ENCODE measurements around the gene TMEM221. TPM values are rescaled to one million over a fixed set of nuclear protein-coding genes. Genes with fewer than 3 reads are reported as not detected.

TMEM221 gene
- total RNA-seq, 1 experiment from 2014 or later: 3.4 TPM

- Histone ChIP-seq H4K20me1 (ENCODE audit: insufficient read depth) (no peaks in the 10 kb centered on the region), H3K9me3 (ENCODE audit: control insufficient read depth in 1 of 2, insufficient read depth in 1 of 2, low read depth in 1 of 2, low read length in 2 of 2) (no peaks in the 10 kb centered on the region), H3K36me3 (ENCODE audit: control insufficient read depth in 1 of 2, insufficient read depth in 2 of 2, low read length in 2 of 2) (no peaks in the 10 kb centered on the region), H3K9ac (ENCODE audit: low read length) (no peak within 1 kb of the TSS), H3K4me1 (ENCODE audit: control insufficient read depth in 1 of 2, insufficient read depth in 2 of 2, low read length in 2 of 2) (peaks cover 4 to 32% of the 10 kb centered on the region in 2 experiments; a peak in 3 of 4 replicates), H3K79me2 (ENCODE audit: insufficient read depth, low read length) (no peaks in the 10 kb centered on the region), H3K4me3 (replicated peaks in 1 of 2; ENCODE audit: low read depth in 1 of 2, low read length in 2 of 2) (no peak within 1 kb of the TSS), H3K27ac (ENCODE audit: low read depth, low read length) (peak within 1 kb of the TSS; percentile 5; the same call in 1 of the 2 replicates), H3K27me3 (ENCODE audit: insufficient read depth, low read length) (no peaks in the 10 kb centered on the region), H2AFZ (ENCODE audit: low read depth, low read length, poor library complexity, severe bottlenecking) (no peak within 1 kb of the TSS), H3K9me2 (ENCODE audit: insufficient read depth) (no peaks in the 10 kb centered on the region), H3K4me2 (ENCODE audit: low read length) (no peak within 1 kb of the TSS)
- DNase-seq (ENCODE audit: low read depth, low spot score): no peak
- TF ChIP-seq SIN3A (IDR thresholded peaks at IDR 0.05; ENCODE audit: low read depth) (no peak; the same call in 1 of the 2 replicates), EZH2 (IDR thresholded peaks at IDR 0.05) (no peak), EGR1 (IDR thresholded peaks at IDR 0.05; ENCODE audit: low read depth) (no peak), FOSL1 (IDR thresholded peaks at IDR 0.05; ENCODE audit: low read depth) (no peak), REST (IDR thresholded peaks at IDR 0.05; ENCODE audit: low read depth) (no peak), POLR2A (IDR thresholded peaks at IDR 0.05; ENCODE audit: borderline replicate concordance, extremely low read depth, insufficient read depth, insufficient read length) (no peak), POLR2AphosphoS5 (IDR thresholded peaks at IDR 0.05; ENCODE audit: low read depth, low read length) (no peak; the same call in 1 of the 2 replicates), SRF (IDR thresholded peaks at IDR 0.05; ENCODE audit: low read depth) (no peak), YY1 (IDR thresholded peaks at IDR 0.05; ENCODE audit: extremely low read depth, insufficient replicate concordance, low read depth, low read length) (no peak), CEBPB (IDR thresholded peaks at IDR 0.05; ENCODE audit: low read depth) (no peak), ZFX (IDR thresholded peaks at IDR 0.05) (0 out of 2 replicates have a peak, but pooled peaks have one; percentile 3), SP1 (IDR thresholded peaks at IDR 0.05; ENCODE audit: low read depth) (peak; percentile 54)
- ATAC-seq: peak; percentile 38
- ChIA-PET RAD21 (ENCODE audit: low non-redundant PET in 1 of 2, low total read pairs in 2 of 2, uncharacterized antibody in 2 of 2, unreplicated experiment in 2 of 2) (interaction anchor here in 1 of 2 experiments (0.5 kb wide), 1 partner anchor 67 kb away, joined by 4 read pairs; no protein-coding TSS in a partner anchor), POLR2A (interaction anchor here (0.6 to 2.8 kb wide), 5 partner anchors 11 to 184 kb away, joined by 3 to 21 read pairs (median 3); partner anchors contain the start of gene MVB12A), CTCF (interaction anchor here (1.3 kb wide), 1 partner anchor 19 kb away, joined by 3 read pairs; no protein-coding TSS in a partner anchor)
- intact Hi-C loops (cut with micrococcal nuclease): no loop called here
- BruUV-seq (replicated peaks): no TSS peak
These were observed 43.0 kb downstream of the TMEM221 start, which contains the start of gene BST2 for GRCh38 chr19:17405250-17406045. Gene BST2, minus strand, starts transcription at chr19:17405630. Its CDS starts 55 bp downstream, at chr19:17405575.
